ENCODE measurements around the gene DEDD. TPM values are rescaled to one million over a fixed set of nuclear protein-coding genes. Genes with fewer than 3 reads are reported as not detected.

DEDD gene
- total RNA-seq, 2 donors from 2014 or later: 21.8 to 28.9 TPM

DNA sequence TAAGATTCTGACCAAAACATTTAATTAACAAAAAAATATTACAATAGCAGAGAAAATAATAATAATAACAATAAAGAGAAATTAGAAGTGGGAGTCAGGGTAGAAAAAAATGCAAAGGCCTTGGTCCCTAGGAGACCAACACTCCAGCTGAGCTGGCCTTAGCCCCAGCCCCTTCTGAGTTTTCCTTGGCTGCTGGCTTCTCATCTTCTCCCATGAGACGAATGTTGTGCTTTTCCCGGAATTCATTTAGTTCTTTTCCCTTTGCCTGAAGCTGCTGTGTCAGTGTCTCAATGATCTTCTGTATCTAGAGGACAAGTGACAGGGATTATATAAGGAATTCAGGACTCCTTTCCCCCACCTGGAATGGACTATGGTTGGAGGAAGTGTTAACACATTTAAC, 31.9 kb downstream of the DEDD start:
- TF ChIP-seq, protein P1, sequence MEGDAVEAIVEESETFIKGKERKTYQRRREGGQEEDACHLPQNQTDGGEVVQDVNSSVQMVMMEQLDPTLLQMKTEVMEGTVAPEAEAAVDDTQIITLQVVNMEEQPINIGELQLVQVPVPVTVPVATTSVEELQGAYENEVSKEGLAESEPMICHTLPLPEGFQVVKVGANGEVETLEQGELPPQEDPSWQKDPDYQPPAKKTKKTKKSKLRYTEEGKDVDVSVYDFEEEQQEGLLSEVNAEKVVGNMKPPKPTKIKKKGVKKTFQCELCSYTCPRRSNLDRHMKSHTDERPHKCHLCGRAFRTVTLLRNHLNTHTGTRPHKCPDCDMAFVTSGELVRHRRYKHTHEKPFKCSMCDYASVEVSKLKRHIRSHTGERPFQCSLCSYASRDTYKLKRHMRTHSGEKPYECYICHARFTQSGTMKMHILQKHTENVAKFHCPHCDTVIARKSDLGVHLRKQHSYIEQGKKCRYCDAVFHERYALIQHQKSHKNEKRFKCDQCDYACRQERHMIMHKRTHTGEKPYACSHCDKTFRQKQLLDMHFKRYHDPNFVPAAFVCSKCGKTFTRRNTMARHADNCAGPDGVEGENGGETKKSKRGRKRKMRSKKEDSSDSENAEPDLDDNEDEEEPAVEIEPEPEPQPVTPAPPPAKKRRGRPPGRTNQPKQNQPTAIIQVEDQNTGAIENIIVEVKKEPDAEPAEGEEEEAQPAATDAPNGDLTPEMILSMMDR (IDR thresholded peaks at IDR 0.05): no peak
- no peak overlapping the region for H3K27ac ChIP-seq

DNA sequence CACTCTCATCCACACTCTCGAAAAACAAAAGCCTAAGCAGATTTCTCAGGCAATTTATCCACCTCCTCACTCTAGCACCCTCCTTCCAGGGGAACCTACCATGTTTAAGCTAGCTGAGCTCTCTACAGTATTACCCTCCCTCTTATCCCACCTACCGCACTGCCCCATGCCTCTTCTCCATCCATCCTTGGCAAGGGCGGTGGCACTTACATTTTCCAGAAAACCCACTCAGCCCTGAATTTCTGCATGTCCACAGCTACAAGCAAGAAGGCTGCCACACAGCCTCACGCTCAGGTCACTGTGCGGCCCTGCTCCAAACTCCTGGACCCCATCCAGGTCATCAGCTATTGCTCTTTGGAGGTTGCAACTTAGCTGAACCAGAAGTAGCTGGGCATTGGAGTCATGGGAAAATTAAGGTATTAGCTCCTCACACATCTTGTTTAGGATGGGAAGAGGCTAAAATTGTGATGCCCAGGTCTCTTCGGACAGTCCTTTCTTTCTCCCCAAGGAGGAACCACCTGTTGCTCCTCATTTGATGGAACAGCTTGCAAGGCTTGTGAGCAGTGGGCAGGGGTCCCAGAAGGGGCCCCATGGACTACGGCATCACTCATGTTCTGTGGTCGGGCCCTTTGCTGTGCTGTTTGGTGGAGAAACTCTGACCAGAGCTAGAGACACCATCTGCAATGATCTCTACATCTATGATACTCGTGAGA, 33.2 kb downstream of the DEDD start:
- Histone ChIP-seq H3K27ac (no peak overlapping the region), H3K4me1 (peaks cover 0 to 23% of the 10 kb centered on the region in 2 donors), H3K4me3 (peak overlapping the region in 1 of 2 donors; percentile 66), H3K27me3 (no peaks in the 10 kb centered on the region), H3K36me3 (peaks cover 24% of the 10 kb centered on the region), H3K9me3 (no peaks in the 10 kb centered on the region)
- DNase-seq (ENCODE audit: low spot score): no peak
- TF ChIP-seq, protein P1 (IDR thresholded peaks at IDR 0.05): no peak

More for the DNA sequence above, 31.9 kb downstream of the DEDD start:
- H3K27me3 ChIP-seq: no peaks in the 10 kb centered on the region
- no peak overlapping the region for H3K4me3 ChIP-seq
- peaks cover 24% of the 10 kb centered on the region for H3K36me3 ChIP-seq
- DNase-seq (ENCODE audit: low spot score): no peak
- peaks cover 0 to 23% of the 10 kb centered on the region in 2 donors for H3K4me1 ChIP-seq
- no peaks in the 10 kb centered on the region for H3K9me3 ChIP-seq

DNA sequence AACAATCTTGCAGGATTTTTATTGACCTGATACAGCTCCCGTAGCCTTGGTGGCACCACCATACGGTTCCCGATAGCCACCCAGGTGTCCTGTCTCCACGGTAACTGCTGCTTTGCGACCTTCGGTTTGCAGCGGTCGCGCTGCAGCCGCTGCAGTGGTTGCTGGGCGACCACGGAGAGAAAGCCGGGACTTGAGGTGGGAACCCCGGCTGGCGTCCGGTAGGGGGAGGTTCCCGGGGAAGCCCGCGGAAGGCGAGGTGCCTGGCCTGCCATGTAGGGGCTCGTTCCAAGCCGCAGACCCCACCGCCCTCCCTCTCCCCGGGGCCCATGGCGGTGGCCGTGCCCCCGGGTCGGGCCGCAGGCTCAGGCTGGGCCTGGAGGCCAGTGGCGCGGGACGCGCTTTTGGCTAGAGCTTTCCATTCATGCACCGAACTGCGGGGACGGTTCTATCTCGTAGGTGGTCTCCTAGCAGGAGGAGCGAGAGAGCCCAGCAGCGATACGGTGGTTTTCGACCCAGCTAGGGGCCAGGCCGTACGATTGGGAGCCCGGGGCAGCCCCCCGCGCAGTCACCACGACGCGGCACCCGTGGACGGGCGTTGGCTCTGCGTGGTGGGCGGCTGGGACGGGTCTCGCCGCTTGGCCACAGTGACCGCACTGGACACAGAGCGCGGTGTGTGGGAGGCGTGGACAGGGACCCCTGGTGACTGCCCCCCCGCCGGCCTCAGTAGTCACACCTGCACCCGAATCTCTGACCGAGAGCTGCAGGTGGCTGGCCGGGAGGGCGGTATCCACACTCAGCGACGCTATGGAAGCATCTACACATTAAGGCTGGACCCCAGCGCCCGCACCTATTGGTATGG, 34.0 kb downstream of the DEDD start, which contains the start of gene KLHDC9:
KLHDC9 (plus strand) TSS at position 152 of the 859 bp plus-strand sequence; CDS start at position 327, 175 bp downstream.
- Histone ChIP-seq H3K36me3 (peaks cover 24% of the 10 kb centered on the region), H3K9me3 (no peaks in the 10 kb centered on the region), H3K27me3 (no peaks in the 10 kb centered on the region), H3K4me1 (peaks cover 0 to 23% of the 10 kb centered on the region in 2 donors), H3K27ac (peak within 1 kb of the TSS; percentile 57 to 58), H3K4me3 (peak within 1 kb of the TSS; percentile 48 to 66)
- TF ChIP-seq, protein P1 (IDR thresholded peaks at IDR 0.05): no peak
- DNase-seq (ENCODE audit: low spot score): no peak

DNA sequence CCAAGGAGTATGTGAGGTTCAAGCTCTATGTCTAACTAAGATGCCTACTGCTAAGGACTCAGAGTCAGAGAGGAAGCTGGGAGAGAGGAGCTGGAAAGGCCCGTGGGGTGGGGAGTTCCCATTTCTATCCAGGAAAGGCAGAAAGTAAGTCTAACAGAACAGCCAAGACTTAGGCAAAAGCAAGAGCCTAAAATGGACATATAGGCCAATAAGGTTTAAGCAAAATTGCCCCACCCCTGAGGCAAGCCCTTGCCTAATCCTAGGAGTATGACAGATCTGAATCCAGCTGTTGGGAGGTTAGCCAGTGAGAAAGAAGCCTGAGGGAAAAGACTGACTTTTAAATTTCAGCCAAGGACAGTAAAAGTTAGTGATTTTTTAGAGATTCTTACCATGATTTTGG, 35.9 kb downstream of the DEDD start:
- no peak overlapping the region for H3K4me3 ChIP-seq
- peaks cover 12% of the 10 kb centered on the region for H3K36me3 ChIP-seq
- H3K4me1 ChIP-seq: peaks cover 0 to 23% of the 10 kb centered on the region in 2 donors
- peak; percentile 90 for DNase-seq (ENCODE audit: low spot score)
- no peaks in the 10 kb centered on the region for H3K27me3 ChIP-seq
- H3K9me3 ChIP-seq: no peaks in the 10 kb centered on the region
- H3K27ac ChIP-seq: peak overlapping the region in 1 of 2 donors; percentile 57
- TF ChIP-seq, protein P1 (IDR thresholded peaks at IDR 0.05): no peak

DNA sequence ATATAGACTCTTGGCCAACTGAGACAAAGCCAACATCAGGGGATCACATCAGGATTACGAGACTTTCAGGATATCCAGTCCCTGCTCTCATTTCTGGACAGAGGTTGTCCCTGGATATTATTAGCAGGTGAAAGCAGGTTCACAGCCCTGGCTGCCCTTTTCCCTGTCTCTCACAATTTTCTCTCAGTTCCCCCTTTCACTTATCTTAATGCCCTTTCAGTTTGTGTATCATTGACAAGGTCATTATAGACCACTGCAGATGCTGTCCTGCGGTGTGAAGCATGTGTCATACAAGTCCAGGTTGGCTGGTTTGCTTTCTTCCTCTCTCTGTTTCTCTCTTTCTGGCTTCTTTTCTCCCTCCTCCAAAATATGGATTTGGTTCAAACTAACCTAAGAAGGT, 36.5 kb downstream of the DEDD start:
- no peak for DNase-seq (ENCODE audit: low spot score)
- no peaks in the 10 kb centered on the region for H3K9me3 ChIP-seq
- no peak overlapping the region for H3K27ac ChIP-seq
- no peaks in the 10 kb centered on the region for H3K27me3 ChIP-seq
- peaks cover 7% of the 10 kb centered on the region for H3K36me3 ChIP-seq
- TF ChIP-seq, protein P1 (IDR thresholded peaks at IDR 0.05): no peak
- no peak overlapping the region for H3K4me3 ChIP-seq
- H3K4me1 ChIP-seq: peaks cover 0 to 23% of the 10 kb centered on the region in 2 donors
